Epithelial cell of esophagus (primary cell): Measurements from ENCODE around the gene PHACTR1.

Experiments used
- DNase-seq: peaks from one replicate; pipeline ENCODE4 v3.0.0; 2010; ENCODE audit warnings: low read depth
- H3K4me3 ChIP-seq: 2 replicates; pipeline ENCODE4 v1.5.1; 2011; ENCODE audit warnings: mild to moderate bottlenecking, low read length, control low read depth
- CTCF ChIP-seq: IDR thresholded peaks from 2 replicates; pipeline ENCODE4 v1.5.1; 2011; ENCODE audit warnings: low read depth, mild to moderate bottlenecking, low read length, control low read depth, inconsistent platforms; ENCODE audit not compliant: insufficient read depth; ENCODE audit errors: missing control alignments

Gene PHACTR1

GRCh38 chr6:13261464-13261994 lies 545.0 kb downstream of the PHACTR1 start:
- no peak for DNase-seq
- no peak overlapping the region for H3K4me3 ChIP-seq
- TF ChIP-seq CTCF = no peak

DNA sequence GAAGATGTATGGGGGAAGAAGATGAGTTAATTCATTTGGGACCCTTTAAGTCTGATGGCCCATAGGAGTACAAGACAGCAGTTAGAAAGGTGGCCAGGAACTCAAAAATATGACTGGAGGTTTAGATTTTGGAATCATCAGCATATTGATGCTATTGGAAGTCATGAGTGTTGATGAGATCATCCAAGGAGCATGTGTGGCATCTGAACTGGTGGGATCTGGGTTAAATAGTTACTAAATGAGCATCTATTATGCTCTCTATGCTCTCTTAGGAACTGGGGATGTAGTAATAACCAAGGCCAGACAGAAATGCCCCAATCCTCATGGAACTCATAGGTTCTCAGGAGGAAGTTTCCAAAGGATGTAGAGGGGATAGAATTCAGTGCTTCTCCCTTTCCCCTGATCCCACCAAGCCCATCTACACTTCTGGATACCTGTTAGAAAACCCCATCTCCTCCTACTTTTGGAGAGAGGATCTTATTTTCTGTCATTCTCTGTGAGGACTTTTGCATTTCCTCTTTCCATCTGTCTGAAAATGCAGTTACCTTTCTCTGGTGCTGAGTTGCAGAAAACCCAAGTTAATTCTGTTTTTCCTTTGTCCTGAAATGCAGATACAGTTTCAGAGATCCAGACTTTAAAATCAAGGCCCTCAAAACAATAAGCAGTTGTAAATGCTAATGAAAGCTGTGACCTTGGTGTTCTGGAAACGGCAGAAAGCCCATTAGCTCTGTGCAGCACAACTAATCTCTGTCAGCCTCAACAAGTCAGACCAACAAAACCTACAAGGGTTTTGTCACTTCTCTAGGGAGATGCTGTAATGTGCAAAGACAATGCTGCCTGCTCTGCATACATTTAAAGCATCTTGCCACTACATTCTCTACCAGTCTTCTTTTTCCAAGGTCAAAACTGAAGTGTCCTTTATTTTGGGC lies 546.0 kb downstream of the PHACTR1 start:
- no peak for DNase-seq
- no peak for TF ChIP-seq CTCF
- no peak overlapping the region for H3K4me3 ChIP-seq

GRCh38 chr6:13263669-13264068 lies 547.1 kb downstream of the PHACTR1 start:
- TF ChIP-seq CTCF = no peak
- no peak for DNase-seq
- no peak overlapping the region for H3K4me3 ChIP-seq

DNA sequence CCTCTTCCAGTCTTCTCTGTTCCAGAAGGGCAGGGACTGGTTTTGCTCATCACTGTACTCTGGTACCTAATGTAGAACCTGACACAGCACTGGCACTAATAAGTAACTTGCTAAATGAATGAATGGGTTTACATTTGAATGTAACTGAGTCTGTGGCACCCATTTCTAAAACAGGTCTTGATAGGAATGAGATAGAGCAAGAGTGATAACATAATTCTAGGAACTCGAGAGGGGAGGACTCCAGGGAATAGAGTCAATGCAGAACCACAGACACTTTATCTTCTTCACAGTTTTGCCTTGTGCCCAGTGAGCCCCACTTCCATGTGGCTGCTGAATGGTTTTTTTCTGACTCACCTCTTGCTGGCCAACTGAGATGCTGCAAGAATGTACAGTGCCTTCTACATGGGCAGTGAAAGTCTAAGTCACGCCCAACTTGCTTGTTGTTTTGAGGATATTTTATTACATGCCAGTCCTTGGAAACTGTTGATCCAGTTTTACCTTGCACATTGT lies 550.6 kb downstream of the PHACTR1 start:
- TF ChIP-seq CTCF = no peak
- peak; percentile 54 for DNase-seq
- no peak overlapping the region for H3K4me3 ChIP-seq

DNA sequence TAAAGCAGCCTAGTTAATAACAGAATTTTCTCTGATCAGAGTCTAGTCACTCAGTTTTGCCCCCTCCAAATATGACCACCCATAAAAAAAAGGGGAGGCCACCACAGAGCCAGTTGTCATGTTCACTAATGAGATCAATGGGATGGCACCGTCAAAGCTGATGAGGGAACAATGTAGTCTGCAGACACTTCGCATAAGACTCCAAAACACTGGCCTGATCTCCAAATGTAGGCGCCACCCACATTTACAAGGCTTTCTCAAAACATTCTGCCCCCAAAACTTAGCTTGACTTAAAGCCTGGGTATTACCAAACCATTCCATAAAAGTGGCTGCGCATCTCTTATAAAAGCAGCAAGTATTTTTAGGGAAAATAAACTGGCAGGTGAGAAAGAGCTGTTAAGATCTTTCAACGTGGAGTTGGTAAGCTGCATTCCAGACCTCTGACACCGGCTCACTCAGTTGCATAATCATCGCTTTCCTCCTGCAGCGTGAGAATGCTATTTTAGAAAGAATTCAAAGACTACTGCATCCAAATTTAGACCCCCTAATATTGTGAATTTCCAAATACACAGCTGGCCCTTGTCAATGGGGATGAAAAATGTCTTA lies 552.4 kb downstream of the PHACTR1 start:
- H3K4me3 ChIP-seq = no peak overlapping the region
- DNase-seq = peak; percentile 81
- no peak for TF ChIP-seq CTCF

- TF ChIP-seq CTCF = no peak
- no peak overlapping the region for H3K4me3 ChIP-seq
- no peak for DNase-seq
These were observed 555.8 kb downstream of the PHACTR1 start for GRCh38 chr6:13272131-13273046.
